Hepatocyte (in vitro differentiated cells): ENCODE measurements around the gene STPG1. TPM values are rescaled to one million over a fixed set of nuclear protein-coding genes. Genes with fewer than 3 reads are reported as not detected.

Experiments
- DNase-seq: peaks from one replicate; pipeline ENCODE4 v3.0.0-alpha.2; 2016; ENCODE audit warnings: low spot score
- H2AFZ ChIP-seq: fragments of 200-600 bp; sonication (generic); 2 replicates; pipeline ENCODE4 v1.6.0; 2016; ENCODE audit warnings: antibody characterized with exemption, mild to moderate bottlenecking
- H3K27ac ChIP-seq: fragments of 200-600 bp; sonication (generic); 2 replicates; pipeline ENCODE4 v1.5.1; 2016; ENCODE audit warnings: mild to moderate bottlenecking
- H3K27me3 ChIP-seq: fragments of 200-600 bp; sonication (generic); 2 replicates; pipeline ENCODE4 v1.6.1; 2016
- H3K36me3 ChIP-seq: fragments of 200-600 bp; sonication (generic); replicated peaks from 2 replicates; pipeline ENCODE4 v1.5.1; 2016; ENCODE audit warnings: low read depth; ENCODE audit not compliant: insufficient read depth
- H3K4me1 ChIP-seq: fragments of 200-600 bp; sonication (generic); 2 replicates; pipeline ENCODE4 v1.5.1; 2016; ENCODE audit warnings: mild to moderate bottlenecking, moderate library complexity; ENCODE audit not compliant: insufficient read depth
- H3K4me2 ChIP-seq: fragments of 200-600 bp; sonication (generic); 2 replicates; pipeline ENCODE4 v1.6.0; 2016
- H3K4me3 ChIP-seq: fragments of 200-600 bp; sonication (generic); 2 replicates; pipeline ENCODE4 v1.5.1; 2016; ENCODE audit warnings: mild to moderate bottlenecking
- H3K79me2 ChIP-seq: fragments of 200-600 bp; sonication (generic); 2 replicates; pipeline ENCODE4 v1.6.0; 2017; ENCODE audit warnings: mild to moderate bottlenecking
- H3K9me2 ChIP-seq: fragments of 200-600 bp; sonication (generic); replicated peaks from 2 replicates; pipeline ENCODE4 v1.6.0; 2017; ENCODE audit warnings: mild to moderate bottlenecking; ENCODE audit not compliant: insufficient read depth
- H3K9me3 ChIP-seq: fragments of 200-600 bp; sonication (generic); 2 replicates; pipeline ENCODE4 v1.5.1; 2016; ENCODE audit warnings: low read depth, mild to moderate bottlenecking
- H4K20me1 ChIP-seq: fragments of 200-600 bp; sonication (generic); 2 replicates; pipeline ENCODE4 v1.6.0; 2016; ENCODE audit warnings: mild to moderate bottlenecking; ENCODE audit not compliant: insufficient read depth, poor library complexity, severe bottlenecking
- EZH2 ChIP-seq: fragments of 200-600 bp; sonication (generic); IDR thresholded peaks from 2 replicates; pipeline ENCODE4 v1.6.1; 2016; ENCODE audit warnings: antibody characterized with exemption, mild to moderate bottlenecking, borderline replicate concordance
- EZH2phosphoT487 ChIP-seq: fragments of 200-600 bp; sonication (generic); IDR thresholded peaks from one replicate; pipeline ENCODE4 v1.6.1; 2018; ENCODE audit warnings: antibody characterized with exemption, mild to moderate bottlenecking, low read depth, moderate library complexity; ENCODE audit not compliant: unreplicated experiment, severe bottlenecking
- WGBS: methylation state at CpG from one replicate; pipeline ENCODE4 v1.1.6; 2016; ENCODE audit warnings: low lambda C conversion rate; ENCODE audit errors: missing lambda C conversion rate; 5-methylcytosine and 5-hydroxymethylcytosine counted together
- polyA plus RNA-seq: library from polyadenylated mRNA; unstranded; fragments of >200 nt; fragmentation: Nextera tagmentation; extraction: Ambion mirVana; gene quantifications from 2 replicates; pipeline ENCODE4 v1.2.1, GENCODE V29; 2016
- total RNA-seq: library from RNA; depleted of rRNA; stranded (reverse); fragments of >200 nt; gene quantifications from 2 replicates; pipeline ENCODE4 v1.2.3, GENCODE V29; 2014
- TF ChIP-seq, protein P1 (sequence below): fragments of 200-600 bp; sonication (generic); IDR thresholded peaks from 2 replicates; pipeline ENCODE4 v1.5.1; 2016; ENCODE audit warnings: antibody characterized with exemption, mild to moderate bottlenecking; ENCODE audit not compliant: poor library complexity

Gene STPG1
- total and polyA plus RNA-seq, 2 experiments from 2014 or later = 3.5 to 4.3 TPM

DNA sequence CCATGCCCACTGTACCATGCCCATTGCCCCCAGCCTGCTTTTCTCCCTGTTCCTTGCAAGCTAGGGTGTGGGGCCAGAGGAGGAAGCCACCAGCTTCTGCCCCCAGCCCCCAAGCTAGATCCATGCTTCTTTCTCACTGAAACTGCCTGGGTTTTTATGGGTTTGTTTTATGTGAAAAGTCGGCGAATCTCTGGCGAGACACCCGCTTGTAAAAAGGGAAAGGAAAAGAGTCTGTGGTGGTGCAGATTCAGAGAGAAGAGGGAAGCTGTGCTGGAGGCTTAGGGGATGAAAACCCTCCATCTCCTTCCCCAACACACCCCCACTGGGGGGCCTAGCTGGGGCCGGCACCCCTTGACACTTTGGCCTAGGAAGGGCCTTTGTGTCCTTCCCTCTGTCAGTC is 68.2 kb downstream of the STPG1 start:
- no peak overlapping the region for H3K4me2 ChIP-seq
- TF ChIP-seq EZH2 = no peak
- 41% methylated on average over 5 of the region's 5 CpGs for WGBS
- no peaks in the 10 kb centered on the region for H3K36me3 ChIP-seq
- no peak overlapping the region for H2AFZ ChIP-seq
- no peaks in the 10 kb centered on the region for H3K9me3 ChIP-seq
- no peaks in the 10 kb centered on the region for H3K79me2 ChIP-seq
- no peaks in the 10 kb centered on the region for H3K27me3 ChIP-seq
- H3K9me2 ChIP-seq = no peaks in the 10 kb centered on the region
- H3K4me1 ChIP-seq = peaks cover 18% of the 10 kb centered on the region
- DNase-seq = peak; percentile 31
- no peaks in the 10 kb centered on the region for H4K20me1 ChIP-seq
- no peak overlapping the region for H3K27ac ChIP-seq
- no peak overlapping the region for H3K4me3 ChIP-seq

DNA sequence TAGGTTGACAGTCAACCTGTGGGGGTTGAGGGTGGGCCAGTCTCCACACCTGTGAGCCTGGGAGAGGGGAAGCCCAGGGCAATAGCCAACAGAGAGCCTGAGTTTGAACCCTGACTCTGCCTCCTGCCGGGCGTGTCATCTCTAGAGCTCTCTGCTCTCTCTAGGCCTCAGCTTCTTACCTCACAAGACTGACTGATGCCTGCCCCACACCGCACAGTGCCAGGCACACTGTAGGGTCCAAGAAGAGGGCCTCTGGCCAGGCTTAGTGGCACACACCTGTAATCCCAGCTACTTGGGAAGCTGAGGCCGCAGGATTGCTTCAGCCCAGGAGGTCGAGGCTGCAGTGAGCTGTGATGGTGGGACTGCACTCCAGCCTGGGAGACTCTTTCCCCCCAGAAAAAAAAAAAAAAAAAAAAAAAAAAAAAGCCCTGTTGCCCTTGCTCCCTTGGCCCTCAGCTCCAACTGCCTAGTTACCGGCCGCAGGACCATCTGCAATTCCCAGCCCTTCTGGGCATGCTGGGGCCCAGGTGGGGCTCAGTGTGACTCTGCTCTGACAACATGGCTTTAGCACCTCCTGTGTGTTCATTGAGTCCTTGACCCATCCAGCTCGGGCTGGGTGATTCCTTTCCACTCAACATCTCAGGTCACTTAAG is 69.4 kb downstream of the STPG1 start:
- no peaks in the 10 kb centered on the region for H3K27me3 ChIP-seq
- H2AFZ ChIP-seq = no peak overlapping the region
- H3K36me3 ChIP-seq = no peaks in the 10 kb centered on the region
- no peak for DNase-seq
- no peak overlapping the region for H3K27ac ChIP-seq
- WGBS = 83% methylated on average over 8 of the region's 8 CpGs
- no peaks in the 10 kb centered on the region for H4K20me1 ChIP-seq
- no peaks in the 10 kb centered on the region for H3K79me2 ChIP-seq
- H3K9me2 ChIP-seq = no peaks in the 10 kb centered on the region
- no peaks in the 10 kb centered on the region for H3K9me3 ChIP-seq
- H3K4me3 ChIP-seq = no peak overlapping the region
- H3K4me2 ChIP-seq = no peak overlapping the region
- no peak for TF ChIP-seq EZH2
- no peak for TF ChIP-seq EZH2phosphoT487
- TF ChIP-seq, protein P1, sequence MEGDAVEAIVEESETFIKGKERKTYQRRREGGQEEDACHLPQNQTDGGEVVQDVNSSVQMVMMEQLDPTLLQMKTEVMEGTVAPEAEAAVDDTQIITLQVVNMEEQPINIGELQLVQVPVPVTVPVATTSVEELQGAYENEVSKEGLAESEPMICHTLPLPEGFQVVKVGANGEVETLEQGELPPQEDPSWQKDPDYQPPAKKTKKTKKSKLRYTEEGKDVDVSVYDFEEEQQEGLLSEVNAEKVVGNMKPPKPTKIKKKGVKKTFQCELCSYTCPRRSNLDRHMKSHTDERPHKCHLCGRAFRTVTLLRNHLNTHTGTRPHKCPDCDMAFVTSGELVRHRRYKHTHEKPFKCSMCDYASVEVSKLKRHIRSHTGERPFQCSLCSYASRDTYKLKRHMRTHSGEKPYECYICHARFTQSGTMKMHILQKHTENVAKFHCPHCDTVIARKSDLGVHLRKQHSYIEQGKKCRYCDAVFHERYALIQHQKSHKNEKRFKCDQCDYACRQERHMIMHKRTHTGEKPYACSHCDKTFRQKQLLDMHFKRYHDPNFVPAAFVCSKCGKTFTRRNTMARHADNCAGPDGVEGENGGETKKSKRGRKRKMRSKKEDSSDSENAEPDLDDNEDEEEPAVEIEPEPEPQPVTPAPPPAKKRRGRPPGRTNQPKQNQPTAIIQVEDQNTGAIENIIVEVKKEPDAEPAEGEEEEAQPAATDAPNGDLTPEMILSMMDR = no peak
- peaks cover 18% of the 10 kb centered on the region for H3K4me1 ChIP-seq

DNA sequence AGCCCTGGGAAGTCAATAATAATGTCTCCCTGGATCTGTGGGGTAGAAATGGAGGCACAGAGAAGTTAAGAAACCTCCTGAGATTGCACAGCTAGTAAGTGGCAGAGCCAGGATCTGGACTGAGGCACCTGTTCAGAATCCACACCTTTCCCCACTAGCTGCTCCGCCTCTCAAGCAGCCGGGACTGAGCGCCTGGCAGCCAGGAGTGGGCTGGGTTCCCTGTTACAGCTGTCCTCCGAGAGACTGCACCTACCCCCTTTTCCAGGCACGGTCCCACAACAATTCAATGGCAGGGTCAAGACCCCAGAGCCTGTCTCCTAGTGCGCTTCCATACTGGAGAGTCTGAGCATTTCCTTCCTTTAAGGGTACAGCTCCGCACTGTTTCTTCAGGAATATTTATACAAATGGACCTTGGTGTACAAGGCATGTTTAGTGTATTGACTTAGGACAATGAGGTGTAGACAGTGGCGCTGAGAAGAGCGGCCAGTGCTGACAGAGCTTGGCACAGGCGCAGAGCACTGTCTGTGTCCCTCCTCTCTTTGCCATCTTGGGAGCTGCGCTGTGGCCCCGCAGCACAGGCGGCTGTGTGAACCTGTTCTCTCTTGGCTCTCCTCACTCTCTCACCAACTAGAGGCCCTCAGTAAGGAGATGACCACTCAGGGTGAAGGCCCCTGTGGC is 70.0 kb downstream of the STPG1 start:
- H3K36me3 ChIP-seq = no peaks in the 10 kb centered on the region

DNA sequence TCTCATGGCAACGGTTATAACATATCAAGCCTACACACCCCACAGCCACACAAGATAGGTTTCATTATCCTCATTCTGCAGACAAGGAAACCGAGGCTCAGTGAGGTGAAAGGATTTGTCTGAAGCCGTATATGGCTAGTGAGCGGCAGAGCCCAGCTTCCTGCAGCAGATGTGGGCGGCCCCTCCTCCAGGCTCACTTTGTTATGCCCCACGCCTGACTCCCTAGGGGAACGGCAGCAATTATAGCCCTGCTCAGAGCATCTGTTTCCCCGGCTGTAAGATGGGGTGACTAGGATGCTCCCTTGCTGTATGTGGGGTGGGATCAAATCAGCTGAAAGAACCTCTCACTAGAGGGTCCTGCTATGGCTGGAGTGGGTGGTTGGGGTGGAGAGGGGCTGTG is 72.3 kb downstream of the STPG1 start:
- no peaks in the 10 kb centered on the region for H3K9me3 ChIP-seq
- no peak overlapping the region for H2AFZ ChIP-seq
- no peaks in the 10 kb centered on the region for H4K20me1 ChIP-seq
- no peaks in the 10 kb centered on the region for H3K9me2 ChIP-seq
- H3K27me3 ChIP-seq = no peaks in the 10 kb centered on the region
- no peaks in the 10 kb centered on the region for H3K36me3 ChIP-seq
- no peaks in the 10 kb centered on the region for H3K79me2 ChIP-seq
- no peak overlapping the region for H3K4me2 ChIP-seq
- DNase-seq = no peak
- H3K4me1 ChIP-seq = peaks cover 4% of the 10 kb centered on the region
- H3K27ac ChIP-seq = no peak overlapping the region
- TF ChIP-seq EZH2phosphoT487 = no peak
- TF ChIP-seq, protein P1 = no peak
- TF ChIP-seq EZH2 = no peak
- 72% methylated on average over 8 of the region's 8 CpGs for WGBS
- no peak overlapping the region for H3K4me3 ChIP-seq

More for the DNA sequence above, 70.0 kb downstream of the STPG1 start:
- Histone ChIP-seq H3K27me3 (no peaks in the 10 kb centered on the region), H4K20me1 (no peaks in the 10 kb centered on the region), H3K4me3 (no peak overlapping the region), H3K9me3 (no peaks in the 10 kb centered on the region), H3K4me1 (peaks cover 18% of the 10 kb centered on the region), H3K9me2 (no peaks in the 10 kb centered on the region), H3K79me2 (no peaks in the 10 kb centered on the region), H3K4me2 (no peak overlapping the region), H3K27ac (no peak overlapping the region), H2AFZ (no peak overlapping the region)
- DNase-seq = no peak
- TF ChIP-seq, protein P1 = no peak
- TF ChIP-seq EZH2 (no peak), EZH2phosphoT487 (no peak)
- 89% methylated on average over 13 of the region's 13 CpGs for WGBS
